Smooth muscle cell of bladder (primary cell): Measurements from ENCODE around the gene C5orf22. TPM values are rescaled to one million over a fixed set of nuclear protein-coding genes. Genes with fewer than 3 reads are reported as not detected.

ENCODE experiments used
- total RNA-seq: library from RNA; depleted of rRNA; stranded (reverse); fragments of >200 nt; gene quantifications from 2 replicates; pipeline ENCODE4 v1.2.3, GENCODE V29; 2014

C5orf22 gene
- 14.8 and 15.3 TPM in 2 replicates for total RNA-seq

GRCh38 chr5:31531888-31532547 lies at the start of gene C5orf22, which contains the start of gene DROSHA:
Gene C5orf22, plus strand, starts transcription at chr5:31532301. Its CDS starts 92 bp downstream, at chr5:31532393.
Gene DROSHA, minus strand, starts transcription at chr5:31532093. Its CDS starts 3,034 bp downstream, at chr5:31529059.

Other genes starting within 250 kb of the C5orf22 start
- gene DROSHA, start 208 bp upstream of the C5orf22 start, total RNA-seq, result 40.5 and 40.8 TPM in 2 replicates
- 0.43 and 0.46 TPM in 2 replicates for gene PDZD2, start 106.8 kb downstream of the C5orf22 start, total RNA-seq